ENCODE results near the gene PHLPP1.

PHLPP1 gene

DNA sequence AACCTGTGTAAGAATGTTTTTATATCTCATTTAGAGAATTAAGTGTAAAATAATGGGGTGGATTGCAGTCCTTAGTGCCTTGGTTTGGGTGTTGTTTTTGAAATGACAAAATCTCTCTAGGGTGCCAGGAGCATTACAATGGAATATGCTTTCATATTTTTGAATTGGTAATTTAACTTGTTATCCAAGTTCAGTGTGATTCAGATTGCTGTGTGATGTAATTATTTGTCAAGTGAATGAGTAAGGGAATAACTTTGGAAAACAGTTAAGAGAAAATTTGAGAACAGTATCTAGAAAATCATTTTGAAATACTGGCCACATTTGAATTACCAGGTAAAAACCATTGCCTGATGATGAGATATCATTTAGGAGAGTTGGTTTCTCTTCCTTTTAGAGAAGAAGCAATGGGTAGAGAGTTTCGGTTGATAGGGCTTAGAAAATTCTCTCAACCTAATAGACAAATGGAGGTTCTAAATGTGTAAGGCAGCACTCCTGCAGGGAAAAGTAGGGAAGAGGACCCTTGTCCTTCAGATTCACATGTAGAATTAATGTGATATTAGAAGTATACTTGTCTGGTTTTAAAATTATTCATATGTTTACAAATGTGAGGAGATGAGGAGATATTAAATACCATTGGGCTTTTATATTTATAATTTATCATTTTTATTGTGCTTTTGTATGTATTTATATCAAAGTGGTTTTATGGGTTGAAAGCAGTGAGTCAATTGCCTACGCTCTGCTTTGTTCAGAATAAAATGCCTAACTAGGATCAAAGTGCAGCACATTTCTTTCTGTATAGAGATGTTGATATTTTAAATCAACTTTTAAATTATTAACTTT, 124.8 kb downstream of the PHLPP1 start:
- TF ChIP-seq, protein P1, sequence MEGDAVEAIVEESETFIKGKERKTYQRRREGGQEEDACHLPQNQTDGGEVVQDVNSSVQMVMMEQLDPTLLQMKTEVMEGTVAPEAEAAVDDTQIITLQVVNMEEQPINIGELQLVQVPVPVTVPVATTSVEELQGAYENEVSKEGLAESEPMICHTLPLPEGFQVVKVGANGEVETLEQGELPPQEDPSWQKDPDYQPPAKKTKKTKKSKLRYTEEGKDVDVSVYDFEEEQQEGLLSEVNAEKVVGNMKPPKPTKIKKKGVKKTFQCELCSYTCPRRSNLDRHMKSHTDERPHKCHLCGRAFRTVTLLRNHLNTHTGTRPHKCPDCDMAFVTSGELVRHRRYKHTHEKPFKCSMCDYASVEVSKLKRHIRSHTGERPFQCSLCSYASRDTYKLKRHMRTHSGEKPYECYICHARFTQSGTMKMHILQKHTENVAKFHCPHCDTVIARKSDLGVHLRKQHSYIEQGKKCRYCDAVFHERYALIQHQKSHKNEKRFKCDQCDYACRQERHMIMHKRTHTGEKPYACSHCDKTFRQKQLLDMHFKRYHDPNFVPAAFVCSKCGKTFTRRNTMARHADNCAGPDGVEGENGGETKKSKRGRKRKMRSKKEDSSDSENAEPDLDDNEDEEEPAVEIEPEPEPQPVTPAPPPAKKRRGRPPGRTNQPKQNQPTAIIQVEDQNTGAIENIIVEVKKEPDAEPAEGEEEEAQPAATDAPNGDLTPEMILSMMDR (IDR thresholded peaks at IDR 0.05) = no peak

DNA sequence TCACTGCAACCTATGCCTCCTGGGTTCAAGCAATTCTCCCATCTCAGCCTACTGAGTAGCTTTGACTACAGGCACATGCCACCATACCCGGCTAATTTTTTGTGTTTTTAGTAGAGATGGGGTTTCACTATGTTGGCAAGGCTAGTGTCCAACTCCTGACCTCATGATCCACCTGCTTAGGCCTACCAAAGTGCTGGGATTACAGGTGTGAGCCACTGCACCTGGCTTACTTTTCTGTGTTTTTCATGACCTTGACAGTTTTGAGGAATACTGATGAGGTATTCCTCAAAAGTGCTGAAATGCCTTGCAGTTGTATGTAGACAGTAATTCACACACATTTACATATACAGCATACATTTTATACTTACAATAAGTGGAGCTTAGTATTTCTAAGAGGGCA, 126.1 kb downstream of the PHLPP1 start:
- TF ChIP-seq, protein P1 (IDR thresholded peaks at IDR 0.05) = no peak

DNA sequence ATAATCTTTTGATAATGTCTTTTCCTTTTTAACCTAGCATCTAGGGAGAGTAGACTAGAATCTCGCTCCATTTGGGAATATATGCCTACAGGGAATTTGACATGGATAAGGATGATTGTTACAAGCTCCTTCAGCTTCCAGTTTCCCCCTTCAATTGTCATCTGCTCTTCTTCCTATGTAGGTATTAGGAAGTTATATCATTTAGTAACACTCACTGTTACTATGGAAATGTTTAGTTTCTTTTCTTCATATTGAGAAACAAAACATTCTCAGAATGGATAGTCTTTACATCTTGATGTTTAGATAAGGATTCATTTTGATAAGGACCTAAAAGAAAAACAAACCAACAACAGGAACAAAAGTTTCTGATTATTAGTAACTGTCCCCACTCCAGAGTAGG, 127.6 kb downstream of the PHLPP1 start:
- TF ChIP-seq, protein P1 (IDR thresholded peaks at IDR 0.05) = no peak

DNA sequence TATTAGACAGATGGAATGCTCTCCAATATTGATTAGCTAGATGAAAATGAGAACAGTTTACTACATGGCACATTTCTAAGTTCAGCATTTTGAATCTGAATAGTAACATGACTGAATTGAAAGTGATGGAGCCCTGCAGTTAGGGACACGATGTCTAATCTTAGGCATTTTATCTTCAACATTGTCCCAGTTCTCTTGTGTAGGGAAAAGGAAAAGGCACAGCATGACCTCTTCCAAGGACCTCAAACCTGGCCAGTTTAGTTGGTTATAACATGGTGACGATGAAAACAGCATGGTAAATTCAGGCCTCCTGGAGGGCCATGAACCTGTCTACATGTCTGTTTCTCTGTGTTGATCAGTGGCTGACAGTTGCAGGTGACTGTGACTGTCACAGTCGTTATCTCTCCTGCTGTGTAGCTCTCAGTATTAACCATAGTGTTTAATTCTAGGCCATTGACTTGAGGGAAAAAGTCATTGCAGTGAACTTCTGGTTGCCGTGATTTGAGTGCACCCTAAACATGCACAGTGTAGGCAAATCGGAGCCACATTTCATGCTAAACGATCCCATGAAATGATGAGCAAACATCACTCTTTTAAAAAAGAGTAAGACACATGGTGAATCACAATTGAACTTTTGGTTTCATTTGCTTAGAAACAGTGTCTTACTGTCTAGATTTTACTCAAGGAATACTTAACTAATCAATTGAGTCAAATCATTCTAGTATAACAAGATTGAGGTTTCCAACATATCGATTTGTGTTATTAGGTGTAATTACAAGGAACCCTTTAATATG, 129.7 kb downstream of the PHLPP1 start:
- TF ChIP-seq, protein P1 (IDR thresholded peaks at IDR 0.05) = no peak

DNA sequence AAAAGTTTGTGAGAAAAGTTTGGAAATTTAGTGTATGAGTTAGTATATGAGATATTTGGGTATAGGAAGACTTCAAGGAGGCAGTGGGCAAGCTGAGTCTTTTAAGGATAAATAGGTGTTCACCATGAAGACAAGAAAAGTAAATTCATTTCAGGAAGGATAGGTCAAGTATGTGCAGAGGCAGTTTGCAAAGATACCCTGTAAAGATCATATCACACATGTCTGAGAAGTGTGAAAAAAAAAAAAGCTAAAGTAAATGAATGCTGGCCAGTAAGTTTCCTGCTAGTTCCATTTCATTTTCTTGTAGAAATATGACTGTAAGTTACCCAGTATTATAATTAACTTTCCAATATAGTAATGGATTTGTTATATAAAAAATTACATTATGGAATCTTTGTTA, 131.0 kb downstream of the PHLPP1 start:
- TF ChIP-seq, protein P1 (IDR thresholded peaks at IDR 0.05) = no peak

DNA sequence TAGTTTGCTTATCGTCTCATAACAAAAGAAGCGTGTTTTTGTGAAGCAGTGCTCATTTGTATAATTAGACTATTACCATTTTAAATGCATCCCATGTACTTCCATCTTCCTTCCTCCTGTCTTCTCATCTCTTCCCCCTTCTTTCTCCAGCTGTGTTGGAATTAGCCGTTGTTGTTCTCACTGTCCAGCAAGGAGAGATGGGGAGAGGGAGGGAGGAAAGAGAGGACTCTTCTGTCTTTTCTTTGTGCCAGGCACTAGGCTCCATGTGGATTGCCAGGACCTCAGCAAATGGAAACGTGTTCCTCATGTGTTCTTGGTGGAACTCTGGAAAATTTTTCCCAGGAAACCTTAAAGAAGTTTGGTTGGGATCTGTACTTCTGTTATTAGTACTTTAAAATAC, 131.7 kb downstream of the PHLPP1 start:
- TF ChIP-seq, protein P1 (IDR thresholded peaks at IDR 0.05) = no peak

DNA sequence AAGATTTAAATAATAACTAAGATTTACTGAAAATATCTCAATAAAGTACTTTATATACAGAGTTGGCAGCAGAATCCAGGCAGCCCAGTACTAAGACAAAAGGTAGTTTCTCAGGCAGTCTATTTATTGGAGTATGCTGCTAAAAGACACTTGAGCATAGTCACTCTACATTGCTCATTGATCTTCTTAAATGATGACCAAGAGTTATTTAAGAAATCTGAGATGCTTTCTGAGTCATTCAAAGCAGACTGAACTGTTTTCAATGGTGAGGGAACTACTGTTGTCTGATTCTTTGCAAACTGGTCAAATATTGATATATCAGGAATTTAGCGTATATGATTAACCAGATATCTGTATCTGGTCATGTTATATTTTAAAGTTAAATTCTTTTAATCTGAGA, 133.6 kb downstream of the PHLPP1 start:
- TF ChIP-seq, protein P1 (IDR thresholded peaks at IDR 0.05) = no peak

All from LNCAP (cell line).